ENCODE data around the gene EPHA2.

The EPHA2 gene

GRCh38 chr1:16183765-16184556, 28.1 kb upstream of the EPHA2 start:
- DNase-seq (ENCODE audit: low read depth in 3 of 3) = no peak

GRCh38 chr1:16183179-16183578, 27.3 kb upstream of the EPHA2 start:
- no peak for DNase-seq (ENCODE audit: low read depth in 3 of 3)

- DNase-seq (ENCODE audit: low read depth in 3 of 3) = no peak
These were observed 26.2 kb upstream of the EPHA2 start for GRCh38 chr1:16181887-16182719.

GRCh38 chr1:16180291-16180824, 24.5 kb upstream of the EPHA2 start:
- DNase-seq (ENCODE audit: low read depth in 3 of 3) = no peak

- no peak for DNase-seq (ENCODE audit: low read depth in 3 of 3)
These were observed 23.0 kb upstream of the EPHA2 start for GRCh38 chr1:16178596-16179497.

- DNase-seq (ENCODE audit: low read depth in 3 of 3) = no peak
These were observed 21.4 kb upstream of the EPHA2 start for GRCh38 chr1:16177306-16177705.

- no peak for DNase-seq (ENCODE audit: low read depth in 3 of 3)
These were observed 20.8 kb upstream of the EPHA2 start for GRCh38 chr1:16176653-16177052.

- DNase-seq (ENCODE audit: low read depth in 3 of 3) = no peak
These were observed 20.0 kb upstream of the EPHA2 start for GRCh38 chr1:16175610-16176553.

GRCh38 chr1:16174886-16175598, 19.2 kb upstream of the EPHA2 start:
- DNase-seq (ENCODE audit: low read depth in 3 of 3) = no peak

GRCh38 chr1:16174261-16174868, 18.5 kb upstream of the EPHA2 start:
- no peak for DNase-seq (ENCODE audit: low read depth in 3 of 3)

- no peak for DNase-seq (ENCODE audit: low read depth in 3 of 3)
These were observed 17.8 kb upstream of the EPHA2 start for GRCh38 chr1:16173447-16174260.

- no peak for DNase-seq (ENCODE audit: low read depth in 3 of 3)
These were observed 17.1 kb upstream of the EPHA2 start for GRCh38 chr1:16172964-16173446.

GRCh38 chr1:16172218-16172830, 16.5 kb upstream of the EPHA2 start:
- DNase-seq (ENCODE audit: low read depth in 3 of 3) = no peak

GRCh38 chr1:16171314-16172151, 15.7 kb upstream of the EPHA2 start:
- no peak for DNase-seq (ENCODE audit: low read depth in 3 of 3)

- DNase-seq (ENCODE audit: low read depth in 3 of 3) = no peak
These were observed 14.4 kb upstream of the EPHA2 start for GRCh38 chr1:16170283-16170673.

GRCh38 chr1:16168622-16169360, 12.9 kb upstream of the EPHA2 start:
- DNase-seq (ENCODE audit: low read depth in 3 of 3) = no peak

Data from stimulated activated CD4-positive, alpha-beta T cell treated with anti-CD3 and anti-CD28 coated beads, TNF-alpha, amount 100 ng/mL, for 4 hours (primary cell).